Breast epithelium (tissue), 3 donors: ENCODE measurements around the gene TTBK2.

Experiments used
- CTCF ChIP-seq, 3 donors: fragments of 450-650 bp; IDR thresholded peaks; one replicate each; pipeline ENCODE4 v1.5.1; 2016 to 2017; ENCODE audit warnings: antibody characterized with exemption in 3 of 3, mild to moderate bottlenecking in 3 of 3, moderate library complexity in 3 of 3
- POLR2A ChIP-seq: fragments of 450-650 bp; IDR thresholded peaks from one replicate; pipeline ENCODE4 v1.6.1; 2016; ENCODE audit warnings: antibody characterized with exemption, mild to moderate bottlenecking, moderate library complexity
- POLR2AphosphoS5 ChIP-seq, 3 donors: sonication (generic); formaldehyde crosslinking; IDR thresholded peaks; one replicate each; pipeline ENCODE4 v1.6.1; 2017; ENCODE audit warnings: antibody characterized with exemption in 3 of 3

- TF ChIP-seq POLR2A (no peak), CTCF (IDR thresholded peaks at IDR 0.05) (no peak), POLR2AphosphoS5 (IDR thresholded peaks at IDR 0.05) (no peak)
Measured at GRCh38 chr15:42903388-42904324, 16.9 kb downstream of the TTBK2 start.
